ENCODE measurements around the gene KCNN3.

- TF ChIP-seq POLR2AphosphoS5 (IDR thresholded peaks at IDR 0.05), result no peak
- TF ChIP-seq, protein P1, sequence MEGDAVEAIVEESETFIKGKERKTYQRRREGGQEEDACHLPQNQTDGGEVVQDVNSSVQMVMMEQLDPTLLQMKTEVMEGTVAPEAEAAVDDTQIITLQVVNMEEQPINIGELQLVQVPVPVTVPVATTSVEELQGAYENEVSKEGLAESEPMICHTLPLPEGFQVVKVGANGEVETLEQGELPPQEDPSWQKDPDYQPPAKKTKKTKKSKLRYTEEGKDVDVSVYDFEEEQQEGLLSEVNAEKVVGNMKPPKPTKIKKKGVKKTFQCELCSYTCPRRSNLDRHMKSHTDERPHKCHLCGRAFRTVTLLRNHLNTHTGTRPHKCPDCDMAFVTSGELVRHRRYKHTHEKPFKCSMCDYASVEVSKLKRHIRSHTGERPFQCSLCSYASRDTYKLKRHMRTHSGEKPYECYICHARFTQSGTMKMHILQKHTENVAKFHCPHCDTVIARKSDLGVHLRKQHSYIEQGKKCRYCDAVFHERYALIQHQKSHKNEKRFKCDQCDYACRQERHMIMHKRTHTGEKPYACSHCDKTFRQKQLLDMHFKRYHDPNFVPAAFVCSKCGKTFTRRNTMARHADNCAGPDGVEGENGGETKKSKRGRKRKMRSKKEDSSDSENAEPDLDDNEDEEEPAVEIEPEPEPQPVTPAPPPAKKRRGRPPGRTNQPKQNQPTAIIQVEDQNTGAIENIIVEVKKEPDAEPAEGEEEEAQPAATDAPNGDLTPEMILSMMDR (IDR thresholded peaks at IDR 0.05 in 8 of 11, conservative IDR thresholded peaks at IDR 0.05 in 3 of 11), result no peak
Observed at GRCh38 chr1:154845879-154846278, 24.2 kb downstream of the KCNN3 start.
